Heart left ventricle (tissue), 13 donors: ENCODE results near the gene IL19.

Source experiments
- POLR2A ChIP-seq, 2 donors: fragments of 450-650 bp; IDR thresholded peaks; one replicate each; pipeline ENCODE4 v1.6.1; 2017; ENCODE audit warnings: antibody characterized with exemption in 2 of 2, mild to moderate bottlenecking in 2 of 2, moderate library complexity in 2 of 2
- TF ChIP-seq, protein P1 (sequence below), 12 donors: fragments of 200-600 bp; sonication (generic) in 4 of 12; IDR thresholded peaks; one replicate each; pipeline versions ENCODE4 v1.5.0 to v1.8.0; 2018 to 2022; ENCODE audit warnings: antibody characterized with exemption in 12 of 12, mild to moderate bottlenecking in 5 of 12
- donor health status: ischemic (EF 13 %, LVEDD 7.1; RV severe dilation, severe dysfunction).
- donor health status: DM: no; HTN: yes; CAD: no.
- donor health status: DM: no; HTN: no; CAD: no.
- donor health status: ischemic (EF 25% LVEDD 6.9; RV normal size, moderate dysfunction).
- donor health status: ischemic (EF 25% LVEDD 5.7; RV mildly dilated, moderate dysfunction).
- donor health status: ischemic (EF 35%, LVEDD 5.7; RV mildly dilated, moderate dysfunction).
- donor health status: nonischemic (EF 11% LVEDD 7.7; RV severe dilation, severe dysfunction).
- donor health status: DM: yes; HTN: yes; CAD: no.
- donor health status: PGD.
- donor health status: ischemic (EF 29% LVEDD 5.4; RV normal size, mild dysfunction).
- donor health status: nonischemic (EF 23%, LVEDD 6.1; RV moderate dilation, normal function).

DNA sequence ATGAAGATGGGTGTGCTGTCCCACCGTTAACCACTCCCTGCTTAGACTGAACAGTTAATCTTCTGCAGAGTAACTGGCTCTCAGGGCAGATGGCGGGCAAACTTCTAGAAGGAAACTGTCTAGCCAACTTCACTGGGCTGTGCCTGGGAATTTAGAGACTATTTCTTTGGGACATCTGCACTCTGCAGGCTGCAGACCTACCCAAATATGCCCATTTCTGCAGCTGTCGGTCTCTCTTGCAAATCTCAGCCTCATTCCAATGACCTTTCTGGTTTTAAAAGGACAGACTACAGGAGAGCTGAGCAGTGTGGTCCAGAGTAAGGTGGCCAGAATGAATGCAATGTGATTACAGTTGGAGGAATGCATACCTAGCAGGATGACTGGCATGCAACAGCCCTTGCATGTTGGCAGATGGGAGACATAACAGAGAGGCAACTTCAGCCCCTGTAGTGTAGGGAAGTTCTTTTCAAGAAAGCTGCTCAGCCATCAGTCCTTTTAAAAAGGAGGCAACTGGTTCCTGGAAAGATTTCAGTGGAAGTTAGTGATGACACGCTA is 68.5 kb downstream of the IL19 start:
- TF ChIP-seq, protein P1, sequence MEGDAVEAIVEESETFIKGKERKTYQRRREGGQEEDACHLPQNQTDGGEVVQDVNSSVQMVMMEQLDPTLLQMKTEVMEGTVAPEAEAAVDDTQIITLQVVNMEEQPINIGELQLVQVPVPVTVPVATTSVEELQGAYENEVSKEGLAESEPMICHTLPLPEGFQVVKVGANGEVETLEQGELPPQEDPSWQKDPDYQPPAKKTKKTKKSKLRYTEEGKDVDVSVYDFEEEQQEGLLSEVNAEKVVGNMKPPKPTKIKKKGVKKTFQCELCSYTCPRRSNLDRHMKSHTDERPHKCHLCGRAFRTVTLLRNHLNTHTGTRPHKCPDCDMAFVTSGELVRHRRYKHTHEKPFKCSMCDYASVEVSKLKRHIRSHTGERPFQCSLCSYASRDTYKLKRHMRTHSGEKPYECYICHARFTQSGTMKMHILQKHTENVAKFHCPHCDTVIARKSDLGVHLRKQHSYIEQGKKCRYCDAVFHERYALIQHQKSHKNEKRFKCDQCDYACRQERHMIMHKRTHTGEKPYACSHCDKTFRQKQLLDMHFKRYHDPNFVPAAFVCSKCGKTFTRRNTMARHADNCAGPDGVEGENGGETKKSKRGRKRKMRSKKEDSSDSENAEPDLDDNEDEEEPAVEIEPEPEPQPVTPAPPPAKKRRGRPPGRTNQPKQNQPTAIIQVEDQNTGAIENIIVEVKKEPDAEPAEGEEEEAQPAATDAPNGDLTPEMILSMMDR (IDR thresholded peaks at IDR 0.05) = no peak
- no peak for TF ChIP-seq POLR2A (IDR thresholded peaks at IDR 0.05)
